ENCODE data around the gene GRPEL1. TPM values are rescaled to one million over a fixed set of nuclear protein-coding genes. Genes with fewer than 3 reads are reported as not detected.
A peak's percentile ranks its signal among the peaks of the same experiment; 100 is the strongest.

Gene GRPEL1
- total RNA-seq, 2 donors from 2014 or later: 6.6 to 10.6 TPM

GRCh38 chr4:7029921-7030320 is 37.9 kb downstream of the GRPEL1 start:
- no peak for ATAC-seq
- peaks cover 8% of the 10 kb centered on the region for H3K4me1 ChIP-seq
- peaks cover 0 to 21% of the 10 kb centered on the region in 2 donors for H3K36me3 ChIP-seq (replicated peaks in 1 of 2; ENCODE audit: insufficient read depth in 1 of 2, low read depth in 2 of 2)
- H3K9me3 ChIP-seq: no peaks in the 10 kb centered on the region
- H3K27me3 ChIP-seq: no peaks in the 10 kb centered on the region
- no peak overlapping the region for H3K4me3 ChIP-seq
- no peak for DNase-seq
- 94 to 95% methylated on average over 9 to 10 of the region's 10 CpGs for whole genome bisulfite sequencing, 2 donors
- TF ChIP-seq POLR2A (IDR thresholded peaks at IDR 0.05) (no peak), CTCF (IDR thresholded peaks at IDR 0.05) (no peak)
- no peak overlapping the region for H3K27ac ChIP-seq
- intact Hi-C loops (cut with DNase I): no loop called here

GRCh38 chr4:7029212-7029611 is 38.7 kb downstream of the GRPEL1 start:
- DNase-seq (no peak), ATAC-seq (no peak)
- intact Hi-C loops (cut with DNase I): no loop called here
- Histone ChIP-seq H3K4me1 (peaks cover 3% of the 10 kb centered on the region), H3K4me3 (no peak overlapping the region), H3K27ac (no peak overlapping the region), H3K36me3 (replicated peaks in 1 of 2; ENCODE audit: insufficient read depth in 1 of 2, low read depth in 2 of 2) (peaks cover 0 to 23% of the 10 kb centered on the region in 2 donors), H3K9me3 (no peaks in the 10 kb centered on the region), H3K27me3 (no peaks in the 10 kb centered on the region)
- TF ChIP-seq POLR2A (IDR thresholded peaks at IDR 0.05) (no peak), CTCF (IDR thresholded peaks at IDR 0.05) (no peak)
- WGBS, 2 donors: 94 to 96% methylated on average over 12 of the region's 12 CpGs

- Histone ChIP-seq H3K27ac (no peak overlapping the region), H3K27me3 (no peaks in the 10 kb centered on the region), H3K9me3 (no peaks in the 10 kb centered on the region), H3K4me1 (no peaks in the 10 kb centered on the region), H3K36me3 (replicated peaks in 1 of 2; ENCODE audit: insufficient read depth in 1 of 2, low read depth in 2 of 2) (peaks cover 0 to 24% of the 10 kb centered on the region in 2 donors), H3K4me3 (no peak overlapping the region)
- no peak for DNase-seq
- no peak for TF ChIP-seq POLR2A (IDR thresholded peaks at IDR 0.05)
- no peak for TF ChIP-seq CTCF (IDR thresholded peaks at IDR 0.05)
- 65 to 79% methylated on average over 5 of the region's 5 CpGs for WGBS, 2 donors
- intact Hi-C loops (cut with DNase I): no loop called here
- peak; percentile 12 for ATAC-seq
These were observed 40.0 kb downstream of the GRPEL1 start for GRCh38 chr4:7027913-7028312.

GRCh38 chr4:7027284-7027683 is 40.6 kb downstream of the GRPEL1 start:
- 94 to 95% methylated on average over 7 of the region's 7 CpGs for WGBS, 2 donors

More at GRCh38 chr4:7027284-7027683, 40.6 kb downstream of the GRPEL1 start:
- TF ChIP-seq POLR2A (IDR thresholded peaks at IDR 0.05): no peak
- TF ChIP-seq CTCF (IDR thresholded peaks at IDR 0.05): no peak
- Histone ChIP-seq H3K4me3 (no peak overlapping the region), H3K4me1 (no peaks in the 10 kb centered on the region), H3K27me3 (no peaks in the 10 kb centered on the region), H3K36me3 (replicated peaks in 1 of 2; ENCODE audit: insufficient read depth in 1 of 2, low read depth in 2 of 2) (peaks cover 0 to 24% of the 10 kb centered on the region in 2 donors), H3K9me3 (no peaks in the 10 kb centered on the region), H3K27ac (no peak overlapping the region)
- intact Hi-C loops (cut with DNase I): no loop called here
- no peak for DNase-seq
- ATAC-seq: no peak

Data from body of pancreas (tissue), 4 donors.